NCI-H748 treated with DMSO at 0.1 percent for 48 hours (cell line): Measurements from ENCODE around the gene GSK3A.
A peak's percentile ranks its signal among the peaks of the same experiment; 100 is the strongest.

Experiments
- DNase-seq: peaks from one replicate; lab custom pipeline; 2025; lab: John Stamatoyannopoulos, UW

Gene GSK3A

GRCh38 chr19:42242512-42243409 is at the start of gene GSK3A:
Gene GSK3A, minus strand, starts transcription at chr19:42242602. Its CDS starts 137 bp downstream, at chr19:42242465.
- peak; percentile 100 for DNase-seq

- DNase-seq: no peak
Measured at GRCh38 chr19:42291435-42291810, 49.0 kb upstream of the GSK3A start.

- no peak for DNase-seq
Measured at GRCh38 chr19:42290523-42291434, 48.4 kb upstream of the GSK3A start.

GRCh38 chr19:42290136-42290522 is 47.7 kb upstream of the GSK3A start:
- no peak for DNase-seq

GRCh38 chr19:42289556-42290041 is 47.2 kb upstream of the GSK3A start:
- no peak for DNase-seq

- DNase-seq: no peak
Measured at GRCh38 chr19:42288881-42289555, 46.6 kb upstream of the GSK3A start.

GRCh38 chr19:42288387-42288786 is 46.0 kb upstream of the GSK3A start:
- DNase-seq: no peak

- DNase-seq: no peak
Measured at GRCh38 chr19:42287827-42288107, 45.4 kb upstream of the GSK3A start.

- DNase-seq: no peak
Measured at GRCh38 chr19:42287017-42287826, 44.8 kb upstream of the GSK3A start.

- DNase-seq: no peak
Measured at GRCh38 chr19:42286349-42287016, 44.1 kb upstream of the GSK3A start.

GRCh38 chr19:42285988-42286348 is 43.6 kb upstream of the GSK3A start:
- DNase-seq: no peak

GRCh38 chr19:42285541-42285941 is 43.1 kb upstream of the GSK3A start:
- no peak for DNase-seq

GRCh38 chr19:42284591-42285341 is 42.4 kb upstream of the GSK3A start:
- DNase-seq: peak; percentile 50

- peak; percentile 66 for DNase-seq
Measured at GRCh38 chr19:42284066-42284501, 41.7 kb upstream of the GSK3A start.

GRCh38 chr19:42283188-42284065 is 41.0 kb upstream of the GSK3A start:
- peak; percentile 91 for DNase-seq

GRCh38 chr19:42282819-42283187 is 40.4 kb upstream of the GSK3A start:
- no peak for DNase-seq

GRCh38 chr19:42281827-42282762 is 39.7 kb upstream of the GSK3A start:
- DNase-seq: no peak
